Panc1 (cell line): ENCODE measurements around the gene TRPV6. TPM values are rescaled to one million over a fixed set of nuclear protein-coding genes. Genes with fewer than 3 reads are reported as not detected.

ENCODE experiments used
- ATAC-seq: fragments of 200-7000 bp; cut with Tn5 transposase; 2 replicates; pipeline ENCODE4 v1.9.1; 2020; ENCODE audit warnings: mild to moderate bottlenecking, moderate library complexity
- BruUV-seq: library from RNA; stranded (reverse); fragments of 400-500 nt; replicated peaks from 2 replicates; lab custom pipeline; 2021; lab: Mats Ljungman, UMichigan
- CTCF ChIA-PET: fragments of 300-600 bp; sonication (Branson Sonifier 250); formaldehyde crosslinking; loops from one replicate; lab custom pipeline; 2022; ENCODE audit warnings: antibody characterized with exemption; lab: Charles Lee
- POLR2A ChIA-PET: fragments of 300-600 bp; sonication (Branson Sonifier 250); formaldehyde crosslinking; loops from one replicate; lab custom pipeline; 2022; ENCODE audit warnings: antibody characterized with exemption; lab: Charles Lee
- DNase-seq: peaks from one replicate; pipeline ENCODE4 v3.0.0-alpha.2; 2010; ENCODE audit warnings: low read depth, low spot score
- H3K27ac ChIP-seq: 2 replicates; pipeline ENCODE4 v1.5.1; 2011; ENCODE audit warnings: mild to moderate bottlenecking, low read length, inconsistent platforms
- H3K27me3 ChIP-seq: fragments of 200-500 bp; sonication (Bioruptor generic); 2 replicates; pipeline ENCODE4 v1.6.0; 2014; ENCODE audit warnings: low read length, inconsistent platforms; ENCODE audit not compliant: control insufficient read depth, insufficient read depth
- H3K36me3 ChIP-seq: fragments of 200-500 bp; sonication (Bioruptor generic); 2 replicates; pipeline ENCODE4 v1.5.1; 2014; ENCODE audit warnings: inconsistent platforms, mild to moderate bottlenecking, low read length, moderate library complexity; ENCODE audit not compliant: control insufficient read depth, insufficient read depth
- H3K4me1 ChIP-seq: 2 replicates; pipeline ENCODE4 v1.5.1; 2011; ENCODE audit warnings: inconsistent platforms, mild to moderate bottlenecking, low read length, moderate library complexity; ENCODE audit not compliant: control insufficient read depth, insufficient read depth
- H3K4me3 ChIP-seq, 2 experiments: 2 replicates each; pipeline ENCODE4 v1.5.1; 2011 to 2012; ENCODE audit warnings: low read depth in 2 of 2, low read length in 2 of 2, mild to moderate bottlenecking in 2 of 2, inconsistent platforms in 1 of 2, moderate library complexity in 1 of 2
- H3K9me3 ChIP-seq: fragments of 200-500 bp; sonication (Bioruptor generic); 2 replicates; pipeline ENCODE4 v1.5.1; 2014; ENCODE audit warnings: low read depth, mild to moderate bottlenecking, inconsistent platforms, low read length, moderate library complexity; ENCODE audit not compliant: control insufficient read depth, insufficient read depth
- CTCF ChIP-seq: fragments of 450-650 bp; IDR thresholded peaks from 2 replicates; pipeline ENCODE4 v1.5.1; 2017; ENCODE audit warnings: mild to moderate bottlenecking
- POLR2AphosphoS5 ChIP-seq: IDR thresholded peaks from 2 replicates; pipeline ENCODE4 v1.6.1; 2012; ENCODE audit warnings: mild to moderate bottlenecking, low read depth, low read length, moderate library complexity
- REST ChIP-seq, 2 experiments: IDR thresholded peaks; 2 replicates each; pipeline ENCODE4 v1.6.1; 2011 to 2012; ENCODE audit warnings: low read depth in 2 of 2, control low read depth in 1 of 2, low read length in 1 of 2, mild to moderate bottlenecking in 1 of 2, moderate library complexity in 1 of 2; ENCODE audit not compliant: insufficient read depth in 1 of 2
- SIN3A ChIP-seq: IDR thresholded peaks from 2 replicates; pipeline ENCODE4 v1.6.1; 2012; ENCODE audit warnings: low read depth, mild to moderate bottlenecking, low read length, moderate library complexity, borderline replicate concordance; ENCODE audit not compliant: insufficient read depth
- TCF7L2 ChIP-seq: IDR thresholded peaks from 2 replicates; pipeline ENCODE4 v1.6.1; 2011; ENCODE audit warnings: mild to moderate bottlenecking, low read depth, low read length, inconsistent platforms
- in situ Hi-C: cut with HindIII; loops from 2 replicates; pipeline ENCODE4 v1.10.0; 2016; ENCODE audit warnings: low sequenced_read_pairs, low pct_unique_long_range_greater_than_20kb
- intact Hi-C: fragments of 100-400 bp; cut with micrococcal nuclease; formaldehyde crosslinking; loops from one replicate; pipeline ENCODE4 v1.10.0; 2022; ENCODE audit not compliant: unreplicated experiment
- total RNA-seq: library from RNA; stranded (reverse); gene quantifications from one replicate; pipeline ENCODE4 v1.2.1, GENCODE V29; 2021; ENCODE audit not compliant: unreplicated experiment

TRPV6 gene
- total RNA-seq, 1 experiment from 2014 or later: not detected

GRCh38 chr7:142908290-142908689, 22.7 kb upstream of the TRPV6 start:
- TF ChIP-seq POLR2AphosphoS5: no peak
- no peak for TF ChIP-seq REST (IDR thresholded peaks at IDR 0.05; ENCODE audit: insufficient read depth in 1 of 2, low read depth in 2 of 2, low read length in 1 of 2)
- no peak for TF ChIP-seq SIN3A
- no peak for TF ChIP-seq TCF7L2
- TF ChIP-seq CTCF: no peak
- no peaks in the 10 kb centered on the region for H3K4me1 ChIP-seq
- H3K27ac ChIP-seq: no peak overlapping the region
- no peaks in the 10 kb centered on the region for H3K36me3 ChIP-seq
- in situ Hi-C loops: no loop called here
- ChIA-PET POLR2A (no interaction called here), CTCF (no interaction called here)
- H3K9me3 ChIP-seq: peaks cover 9% of the 10 kb centered on the region; the same call in 1 of the 2 replicates
- DNase-seq (no peak), ATAC-seq (no peak)
- H3K27me3 ChIP-seq: no peaks in the 10 kb centered on the region; the same call in 1 of the 2 replicates
- no peak overlapping the region for H3K4me3 ChIP-seq
- no TSS peak for BruUV-seq
- intact Hi-C loops: no loop called here

GRCh38 chr7:142906643-142907042, 21.1 kb upstream of the TRPV6 start:
- CTCF ChIA-PET: no interaction called here
- in situ Hi-C loops (no loop called here), intact Hi-C loops (no loop called here)
- H3K9me3 ChIP-seq: peaks cover 9% of the 10 kb centered on the region; the same call in 1 of the 2 replicates
- TF ChIP-seq TCF7L2 (no peak), CTCF (no peak), SIN3A (no peak)
- H3K4me3 ChIP-seq: no peak overlapping the region
- BruUV-seq: no TSS peak
- H3K27ac ChIP-seq: no peak overlapping the region
- POLR2A ChIA-PET: no interaction called here
- H3K27me3 ChIP-seq: no peaks in the 10 kb centered on the region; the same call in 1 of the 2 replicates
- DNase-seq (no peak), ATAC-seq (no peak)
- H3K36me3 ChIP-seq: no peaks in the 10 kb centered on the region
- H3K4me1 ChIP-seq: no peaks in the 10 kb centered on the region
